ENCODE measurements around the gene CATSPER3.

GRCh38 chr5:134938030-134938429, 29.7 kb upstream of the CATSPER3 start:
- no peak for TF ChIP-seq CTCF (IDR thresholded peaks at IDR 0.05)
- TF ChIP-seq POLR2A (IDR thresholded peaks at IDR 0.05), result no peak
